B cell (primary cell): ENCODE data around the gene EPB41L5. TPM values are rescaled to one million over a fixed set of nuclear protein-coding genes. Genes with fewer than 3 reads are reported as not detected.
"Not testable (repeated sequence)": the region's sequence is repeated elsewhere in the genome, so short reads cannot be mapped to it uniquely, and the experiment has no call there.

ENCODE experiments used
- ATAC-seq: fragments of 200-7000 bp; cut with Tn5 transposase; one replicate; pipeline ENCODE4 v1.10.0; 2021; ENCODE audit warnings: low read depth, mild to moderate bottlenecking, moderate number of reproducible peaks, moderate library complexity
- CTCF ChIA-PET: fragments of 350-600 bp; sonication (Branson Sonifier 250); formaldehyde crosslinking; loops from one replicate; lab custom pipeline; 2021; ENCODE audit warnings: antibody characterized with exemption, inconsistent platforms; lab: Charles Lee
- POLR2A ChIA-PET: fragments of 350-600 bp; sonication (Branson Sonifier 250); formaldehyde crosslinking; loops from one replicate; lab custom pipeline; 2021; ENCODE audit warnings: antibody characterized with exemption; lab: Charles Lee
- DNase-seq: peaks from one replicate; pipeline ENCODE4 v3.0.0; 2013
- H2AFZ ChIP-seq: 2 replicates; pipeline ENCODE4 v1.6.1; 2012; ENCODE audit warnings: mild to moderate bottlenecking, low read depth, low read length; ENCODE audit not compliant: insufficient read depth, poor library complexity, severe bottlenecking
- H3K27ac ChIP-seq, 2 donors: 1 replicate in 1 of 2; 2 replicates in 1 of 2; pipeline ENCODE4 v1.5.1; 2012 to 2013; ENCODE audit warnings: low read length in 2 of 2, mild to moderate bottlenecking in 2 of 2, moderate library complexity in 1 of 2
- H3K27me3 ChIP-seq, 4 experiments: fragments of 200-600 bp in 1 of 4; sonication (generic) in 1 of 4; replicated peaks in 1 of 4; 1 replicate in 2 of 4; 2 replicates in 2 of 4; pipeline versions ENCODE4 v1.6.1 to v1.7.0; 2013 to 2016; ENCODE audit warnings: low read length in 3 of 4, mild to moderate bottlenecking in 2 of 4, mixed read lengths in 1 of 4, moderate library complexity in 1 of 4; ENCODE audit not compliant: insufficient read depth in 4 of 4, control insufficient read depth in 3 of 4; ENCODE audit errors: control extremely low read depth in 1 of 4
- H3K36me3 ChIP-seq, 2 experiments: replicated peaks in 1 of 2; 1 replicate in 1 of 2; 2 replicates in 1 of 2; pipeline versions ENCODE4 v1.6.1 to v1.7.1; 2013; ENCODE audit warnings: low read length in 1 of 2; ENCODE audit not compliant: insufficient read depth in 2 of 2, control insufficient read depth in 1 of 2; ENCODE audit errors: control extremely low read depth in 1 of 2, extremely low read depth in 1 of 2
- H3K4me1 ChIP-seq, 2 donors: fragments of 200-600 bp in 1 of 2; sonication (generic) in 1 of 2; 1 replicate in 1 of 2; 2 replicates in 1 of 2; pipeline versions ENCODE4 v1.5.1 to v1.6.1; 2013 to 2017; ENCODE audit warnings: low read length in 2 of 2; ENCODE audit not compliant: control insufficient read depth in 2 of 2, insufficient read depth in 2 of 2
- H3K4me2 ChIP-seq: replicated peaks from 2 replicates; pipeline ENCODE3; 2012; ENCODE audit warnings: mild to moderate bottlenecking, low read depth, low read length; ENCODE audit not compliant: poor library complexity, severe bottlenecking
- H3K4me3 ChIP-seq, 5 experiments: fragments of 200-600 bp in 1 of 5; sonication (generic) in 1 of 5; 1 replicate in 3 of 5; 2 replicates in 2 of 5; pipeline versions ENCODE4 v1.5.1 to v1.7.0; 2011 to 2016; ENCODE audit warnings: low read length in 4 of 5, mild to moderate bottlenecking in 4 of 5, low read depth in 2 of 5, control low read depth in 1 of 5, moderate library complexity in 1 of 5; ENCODE audit not compliant: insufficient read depth in 1 of 5; ENCODE audit errors: control extremely low read depth in 1 of 5, extremely low read depth in 1 of 5
- H3K79me2 ChIP-seq: fragments of 200-600 bp; sonication (generic); one replicate; pipeline ENCODE4 v1.6.0; 2016; ENCODE audit warnings: low read length; ENCODE audit not compliant: control insufficient read depth, insufficient read depth
- H3K9ac ChIP-seq: fragments of 200-600 bp; sonication (generic); 2 replicates; pipeline ENCODE4 v1.6.1; 2017; ENCODE audit warnings: mild to moderate bottlenecking, low read length, moderate library complexity
- H3K9me3 ChIP-seq, 3 donors: one replicate each; pipeline versions ENCODE4 v1.6.1 to v1.7.1; 2013; ENCODE audit warnings: low read length in 2 of 3; ENCODE audit not compliant: control insufficient read depth in 2 of 3, insufficient read depth in 1 of 3; ENCODE audit errors: control extremely low read depth in 1 of 3
- H4K20me1 ChIP-seq: 2 replicates; pipeline ENCODE4 v1.6.0; 2012; ENCODE audit warnings: mild to moderate bottlenecking, low read length; ENCODE audit not compliant: insufficient read depth, control insufficient read depth, poor library complexity, severe bottlenecking
- H3K27ac Mint-ChIP-seq: one replicate; pipeline ENCODE4 v1.8.0; 2021; ENCODE audit warnings: mixed read lengths
- H3K27me3 Mint-ChIP-seq: one replicate; pipeline ENCODE4 v1.8.0; 2021; ENCODE audit warnings: mixed read lengths
- H3K4me1 Mint-ChIP-seq: one replicate; pipeline ENCODE4 v1.8.0; 2021; ENCODE audit warnings: mixed read lengths
- H3K4me3 Mint-ChIP-seq: one replicate; pipeline ENCODE4 v1.8.0; 2021; ENCODE audit warnings: mixed read lengths
- H3K9me3 Mint-ChIP-seq: one replicate; pipeline ENCODE4 v1.8.0; 2022; ENCODE audit warnings: mixed read lengths; ENCODE audit not compliant: insufficient read depth
- CTCF ChIP-seq: fragments of 200-600 bp; IDR thresholded peaks from one replicate; pipeline ENCODE4 v1.8.0; 2022; ENCODE audit warnings: antibody characterized with exemption, mild to moderate bottlenecking
- EZH2 ChIP-seq: IDR thresholded peaks from 2 replicates; pipeline ENCODE4 v1.6.1; 2012; ENCODE audit warnings: borderline replicate concordance, low read depth, mild to moderate bottlenecking, moderate library complexity, low read length; ENCODE audit not compliant: insufficient read depth, poor library complexity, severe bottlenecking
- WGBS: methylation state at CpG from one replicate; pipeline ENCODE4 v1.1.5; 2013; ENCODE audit warnings: missing lambda C conversion rate; ENCODE audit not compliant: insufficient coverage; 5-methylcytosine and 5-hydroxymethylcytosine counted together
- intact Hi-C: fragments of 100-400 bp; cut with micrococcal nuclease; formaldehyde crosslinking; loops from one replicate; pipeline ENCODE4 v1.10.0; 2022
- polyA plus RNA-seq: library from polyadenylated mRNA; depleted of rRNA; stranded (reverse); fragments of >200 nt; gene quantifications from 2 replicates; pipeline ENCODE4 v1.2.3, GENCODE V29; 2012
- total RNA-seq, 2 donors: library from RNA; stranded (reverse); fragments of 120-200 nt in 1 of 2; gene quantifications; 1 replicate in 1 of 2; 2 replicates in 1 of 2; pipeline versions ENCODE4 v1.2.3 to v1.2.4, GENCODE V29; 2013 to 2022

EPB41L5 gene
- total and polyA plus RNA-seq, 2 donors (not counting 1 experiment from before 2014, with no cell fraction given), result 3.9 to 14.0 TPM

- Mint-ChIP-seq H3K27ac (no peak overlapping the region), H3K27me3 (no peaks in the 10 kb centered on the region), H3K4me1 (no peaks in the 10 kb centered on the region), H3K4me3 (no peak overlapping the region), H3K9me3 (peaks cover 8% of the 10 kb centered on the region)
- no peak for DNase-seq
- H3K4me1 ChIP-seq, result no peaks in the 10 kb centered on the region
- POLR2A ChIA-PET, result no interaction called here
- H3K79me2 ChIP-seq, result no peaks in the 10 kb centered on the region
- H3K4me2 ChIP-seq, result no peak overlapping the region
- no peak overlapping the region for H3K4me3 ChIP-seq
- no peak overlapping the region for H3K27ac ChIP-seq
- H3K9me3 ChIP-seq, result no peaks in the 10 kb centered on the region
- no peak overlapping the region for H2AFZ ChIP-seq
- CTCF ChIA-PET, result no interaction called here
- H3K36me3 ChIP-seq, result peaks cover 0 to 2% of the 10 kb centered on the region in 2 experiments
- no peaks in the 10 kb centered on the region for H4K20me1 ChIP-seq
- intact Hi-C loops, result no loop called here
- H3K9ac ChIP-seq, result no peak overlapping the region
- H3K27me3 ChIP-seq, result no peaks in the 10 kb centered on the region
- no CpG with 5 or more reads among the region's 4 CpGs for WGBS
- no peak for ATAC-seq
- TF ChIP-seq CTCF, result no peak
- no peak for TF ChIP-seq EZH2
These were observed 105.6 kb downstream of the EPB41L5 start for GRCh38 chr2:120118471-120118870.

- H4K20me1 ChIP-seq, H3K4me1 Mint-ChIP-seq, H3K9ac ChIP-seq, H3K27ac Mint-ChIP-seq, CTCF ChIA-PET, POLR2A ChIA-PET, H3K4me3 Mint-ChIP-seq, intact Hi-C loops, H2AFZ ChIP-seq, H3K9me3 ChIP-seq, DNase-seq, H3K4me3 ChIP-seq, H3K27me3 ChIP-seq, H3K4me2 ChIP-seq, H3K27ac ChIP-seq, H3K36me3 ChIP-seq, H3K79me2 ChIP-seq, H3K4me1 ChIP-seq, ATAC-seq, H3K9me3 Mint-ChIP-seq, H3K27me3 Mint-ChIP-seq: not testable (repeated sequence)
- WGBS, result no CpG with 5 or more reads among the region's 3 CpGs
These were observed 108.5 kb downstream of the EPB41L5 start for GRCh38 chr2:120121337-120121736.
